ENCODE results near the gene OR10A7.
"Not testable (repeated sequence)": the region's sequence is repeated elsewhere in the genome, so short reads cannot be mapped to it uniquely, and the experiment has no call there.

The OR10A7 gene, protein sequence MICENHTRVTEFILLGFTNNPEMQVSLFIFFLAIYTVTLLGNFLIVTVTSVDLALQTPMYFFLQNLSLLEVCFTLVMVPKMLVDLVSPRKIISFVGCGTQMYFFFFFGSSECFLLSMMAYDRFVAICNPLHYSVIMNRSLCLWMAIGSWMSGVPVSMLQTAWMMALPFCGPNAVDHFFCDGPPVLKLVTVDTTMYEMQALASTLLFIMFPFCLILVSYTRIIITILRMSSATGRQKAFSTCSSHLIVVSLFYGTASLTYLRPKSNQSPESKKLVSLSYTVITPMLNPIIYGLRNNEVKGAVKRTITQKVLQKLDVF

GRCh38 chr12:55220725-55221124, at the start of gene OR10A7:
Gene OR10A7, plus strand, starts transcription at chr12:55221025. Its CDS starts 0 bp downstream, at chr12:55221025.
- DNase-seq: no peak

GRCh38 chr12:55171445-55171844, 49.4 kb upstream of the OR10A7 start:
- no peak for DNase-seq

GRCh38 chr12:55171846-55172245, 49.0 kb upstream of the OR10A7 start:
- not testable (repeated sequence) for DNase-seq

GRCh38 chr12:55172686-55173085, 48.1 kb upstream of the OR10A7 start:
- DNase-seq: no peak

DNA sequence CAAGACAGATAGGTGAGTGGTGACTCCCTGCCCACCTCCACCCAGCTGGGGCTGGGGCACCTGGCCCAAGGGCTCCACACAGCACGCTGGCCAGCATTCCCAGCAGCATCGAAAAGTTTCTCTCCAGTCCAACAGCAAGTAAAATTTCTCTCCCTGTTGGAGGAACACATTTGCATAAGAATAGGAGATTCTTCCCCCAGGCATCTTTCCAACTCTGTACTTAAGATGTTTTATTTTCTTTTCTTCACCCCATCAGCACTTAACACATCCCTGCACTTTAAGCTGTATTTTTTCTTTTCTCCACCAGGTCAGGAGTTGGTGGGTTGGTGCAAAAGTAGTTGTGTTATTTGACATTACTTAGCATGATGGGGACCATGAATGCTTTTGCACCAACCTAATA, 47.4 kb upstream of the OR10A7 start:
- DNase-seq: no peak

GRCh38 chr12:55188573-55188972, 32.3 kb upstream of the OR10A7 start:
- DNase-seq: no peak

DNA sequence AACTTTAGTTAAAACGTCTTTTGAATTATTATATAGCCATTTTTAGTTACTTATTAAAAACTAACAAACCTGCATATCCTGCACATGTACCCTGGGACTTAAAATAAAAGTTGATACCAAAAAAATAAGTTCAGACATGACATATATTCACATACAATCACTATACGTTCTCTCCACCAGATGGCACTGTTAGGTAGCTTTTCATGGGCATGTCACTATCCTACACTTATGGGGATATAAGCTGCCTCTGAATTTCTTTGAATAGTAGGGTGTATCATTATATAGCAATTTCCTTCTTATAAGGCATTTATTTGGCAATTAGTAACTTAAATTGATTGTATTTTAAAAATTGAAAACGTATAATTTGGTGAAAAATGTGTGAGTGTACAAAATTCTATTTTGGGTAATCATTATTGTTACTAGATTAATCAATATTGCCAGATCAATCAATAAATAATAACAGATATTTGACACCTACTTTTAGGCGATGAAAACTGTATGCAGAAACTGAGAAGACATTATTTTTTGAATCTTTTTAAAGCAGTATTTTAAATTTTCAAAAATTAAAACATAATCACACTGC, 31.8 kb upstream of the OR10A7 start:
- peak; percentile 47 for DNase-seq

DNA sequence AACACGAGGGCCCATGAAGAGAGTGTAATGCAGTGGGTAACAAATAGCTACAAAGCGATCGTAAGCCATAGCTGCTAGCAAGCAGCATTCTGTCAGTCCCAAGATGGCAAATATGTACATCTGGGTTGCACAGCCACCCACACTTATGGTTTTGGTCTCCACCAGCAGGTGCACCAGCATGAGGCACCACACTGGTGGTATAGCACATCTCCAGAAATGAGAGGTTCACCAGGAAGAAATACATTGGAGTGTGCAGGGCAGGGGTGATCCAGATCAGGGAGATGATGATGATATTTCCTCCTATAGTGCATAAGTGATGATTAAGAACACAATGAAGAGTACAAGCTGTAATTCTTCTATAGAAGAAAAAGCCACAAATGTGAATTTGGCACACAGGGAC, 26.4 kb upstream of the OR10A7 start:
- no peak for DNase-seq

DNA sequence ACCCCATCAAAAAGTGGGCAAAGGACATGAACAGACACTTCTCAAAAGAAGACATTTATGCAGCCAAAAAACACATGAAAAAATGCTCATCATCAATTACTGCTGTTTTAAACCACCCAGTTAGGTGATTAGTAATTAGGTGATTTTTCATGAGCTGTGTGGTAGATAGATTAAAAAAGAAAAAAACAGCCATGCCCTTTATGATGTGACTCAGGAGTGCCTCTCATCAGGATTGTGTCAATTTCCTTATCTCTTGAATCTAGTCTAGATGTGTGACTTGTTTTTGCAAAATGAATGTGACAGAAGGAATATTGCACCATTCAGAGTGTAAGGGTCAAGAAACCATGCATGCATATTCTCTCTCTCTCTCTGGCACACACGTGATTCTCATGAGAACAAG, 5.7 kb downstream of the OR10A7 start:
- DNase-seq: no peak

DNA sequence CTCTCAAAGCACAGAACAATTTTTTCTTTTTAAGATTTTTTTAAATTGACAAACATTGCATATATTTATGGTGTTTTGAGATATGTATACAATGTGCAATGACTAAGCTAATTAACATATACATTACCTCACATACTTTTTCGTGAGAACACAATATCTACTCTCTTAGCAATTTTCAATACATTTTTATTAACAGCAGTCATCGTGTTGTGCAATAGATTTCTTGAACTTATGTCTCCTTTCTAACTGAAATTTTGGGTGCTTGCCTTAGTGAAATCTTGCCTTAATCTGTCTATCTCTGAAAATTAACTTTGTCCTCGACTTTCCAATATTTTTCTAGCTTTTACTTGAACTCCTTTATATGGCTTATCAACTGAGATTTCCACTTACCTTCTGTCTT, 6.8 kb downstream of the OR10A7 start:
- DNase-seq: no peak

DNA sequence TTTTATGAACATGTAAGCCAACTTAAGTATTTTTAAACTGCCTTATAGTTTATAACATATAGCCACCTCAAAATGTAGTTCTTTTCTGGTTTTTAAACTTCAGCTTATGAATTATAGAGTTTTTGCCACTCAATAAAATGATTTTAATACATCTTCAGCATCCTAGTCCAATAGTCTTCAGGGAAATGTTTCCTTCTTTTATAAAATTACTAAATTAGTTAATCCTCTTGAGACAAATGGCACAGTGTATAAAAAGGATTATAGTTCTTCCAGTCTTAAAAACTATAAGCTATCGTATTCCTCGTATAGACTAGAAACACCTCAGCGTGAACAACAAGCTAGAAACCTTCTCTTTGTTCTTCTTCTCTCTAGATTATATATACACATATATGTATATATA, 23.5 kb downstream of the OR10A7 start, which contains the start of gene OR6C74:
TSS of gene OR6C74 (plus strand) at position 301 of the 400 bp plus-strand sequence. CDS start 2,679 bp downstream, outside the sequence.
- DNase-seq: no peak

DNA sequence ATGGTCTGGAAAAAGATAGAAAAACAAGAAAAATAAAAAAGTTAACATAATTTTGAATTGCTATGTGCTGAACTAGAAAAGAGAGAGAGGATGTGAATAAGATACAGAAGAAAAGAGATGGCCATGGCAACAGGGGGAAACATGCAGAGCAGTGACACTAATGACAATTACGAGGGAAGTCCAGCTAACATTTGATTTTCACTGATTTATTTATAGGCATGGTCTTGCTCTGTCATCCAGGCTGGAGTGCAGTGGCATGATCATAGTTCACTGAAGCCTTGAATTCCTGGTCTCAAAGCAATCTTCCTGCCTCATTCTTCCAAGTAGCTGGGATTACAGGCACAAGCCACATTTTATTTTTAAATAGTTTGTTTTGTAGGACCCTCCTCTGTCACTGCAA, 25.3 kb downstream of the OR10A7 start:
- DNase-seq: no peak

DNA sequence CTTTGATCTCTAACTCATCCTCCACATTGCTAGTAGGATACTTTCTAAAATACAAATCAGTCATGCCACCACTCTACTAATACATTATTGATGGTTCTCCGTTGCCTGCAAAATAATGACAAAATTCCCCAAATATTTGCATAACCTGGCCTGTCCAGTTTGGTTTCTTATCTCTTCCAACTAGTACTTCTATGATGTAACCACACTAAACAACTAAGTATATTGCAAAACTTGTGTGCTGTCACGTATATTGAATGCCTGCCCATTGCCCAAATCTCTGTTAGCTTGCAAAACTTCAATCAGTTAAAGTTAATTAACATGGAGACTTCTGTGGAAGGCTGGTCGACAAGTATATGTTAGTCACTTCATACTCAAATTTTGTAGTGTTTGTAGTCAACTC, 30.1 kb downstream of the OR10A7 start:
- no peak for DNase-seq

DNA sequence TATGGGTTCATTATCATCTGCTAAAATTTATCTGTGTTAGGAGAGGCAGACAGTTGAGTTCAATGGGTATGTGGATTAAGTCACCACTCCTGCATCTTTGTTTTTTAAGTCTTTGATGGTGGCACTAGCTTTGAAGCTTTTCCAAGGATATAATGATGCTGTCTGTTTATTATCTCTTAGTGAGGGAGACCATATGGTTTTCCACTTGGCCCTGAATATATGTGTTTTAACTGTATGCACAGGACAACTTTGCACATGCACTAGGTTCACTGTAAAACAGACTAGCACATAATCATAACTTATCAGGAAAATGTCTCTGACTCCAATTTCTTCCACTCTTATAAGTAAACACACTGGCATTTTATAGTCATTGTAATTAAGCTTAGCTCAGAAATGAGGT, 32.5 kb downstream of the OR10A7 start:
- DNase-seq: no peak

DNA sequence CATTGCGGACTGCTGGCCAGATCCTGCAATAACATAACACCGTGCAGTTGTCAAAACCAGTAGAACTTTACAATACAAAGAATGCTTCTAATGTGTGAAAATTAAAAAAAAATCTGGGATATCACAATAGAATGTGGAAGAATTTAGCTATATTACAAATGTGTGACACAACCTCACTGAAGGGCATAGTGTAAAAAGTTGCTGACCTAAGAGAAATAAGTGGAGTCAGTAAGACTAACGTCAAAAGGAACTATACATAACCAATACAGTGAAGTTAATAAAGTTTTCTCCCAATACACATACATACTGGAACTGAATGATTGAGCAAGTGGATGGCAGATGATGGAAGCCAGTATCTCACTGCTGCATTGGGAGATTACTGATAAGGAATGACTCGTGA, 36.0 kb downstream of the OR10A7 start:
- no peak for DNase-seq

GRCh38 chr12:55258303-55258702, 37.5 kb downstream of the OR10A7 start:
- DNase-seq: no peak
